ENCODE data around the gene SMYD3.

Gene SMYD3

DNA sequence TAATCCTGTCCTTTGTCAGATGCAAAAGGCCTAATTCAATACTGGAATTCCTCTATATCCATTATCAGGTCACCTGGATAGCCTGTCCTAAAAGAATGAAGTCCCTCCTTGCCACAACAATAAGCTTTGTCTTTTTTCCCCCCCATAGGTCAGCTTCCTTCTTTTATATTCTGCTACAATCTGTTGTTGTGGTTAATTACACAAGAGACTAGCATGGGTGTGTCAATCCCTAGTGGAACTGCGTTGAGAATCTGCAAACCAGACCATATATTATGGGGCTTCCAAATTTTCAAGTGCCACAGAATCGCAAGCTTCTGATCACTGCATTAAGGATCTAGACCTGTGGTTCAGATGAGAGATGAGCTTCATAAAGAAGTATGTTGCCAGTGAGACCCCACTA is 349.6 kb downstream of the SMYD3 start:
- TF ChIP-seq, protein P1, sequence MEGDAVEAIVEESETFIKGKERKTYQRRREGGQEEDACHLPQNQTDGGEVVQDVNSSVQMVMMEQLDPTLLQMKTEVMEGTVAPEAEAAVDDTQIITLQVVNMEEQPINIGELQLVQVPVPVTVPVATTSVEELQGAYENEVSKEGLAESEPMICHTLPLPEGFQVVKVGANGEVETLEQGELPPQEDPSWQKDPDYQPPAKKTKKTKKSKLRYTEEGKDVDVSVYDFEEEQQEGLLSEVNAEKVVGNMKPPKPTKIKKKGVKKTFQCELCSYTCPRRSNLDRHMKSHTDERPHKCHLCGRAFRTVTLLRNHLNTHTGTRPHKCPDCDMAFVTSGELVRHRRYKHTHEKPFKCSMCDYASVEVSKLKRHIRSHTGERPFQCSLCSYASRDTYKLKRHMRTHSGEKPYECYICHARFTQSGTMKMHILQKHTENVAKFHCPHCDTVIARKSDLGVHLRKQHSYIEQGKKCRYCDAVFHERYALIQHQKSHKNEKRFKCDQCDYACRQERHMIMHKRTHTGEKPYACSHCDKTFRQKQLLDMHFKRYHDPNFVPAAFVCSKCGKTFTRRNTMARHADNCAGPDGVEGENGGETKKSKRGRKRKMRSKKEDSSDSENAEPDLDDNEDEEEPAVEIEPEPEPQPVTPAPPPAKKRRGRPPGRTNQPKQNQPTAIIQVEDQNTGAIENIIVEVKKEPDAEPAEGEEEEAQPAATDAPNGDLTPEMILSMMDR (IDR thresholded peaks at IDR 0.05; ENCODE audit: insufficient read depth, low read length, poor library complexity, severe bottlenecking), result no peak
- TF ChIP-seq EZH2phosphoT487 (conservative IDR thresholded peaks at IDR 0.05; ENCODE audit: low read length), result no peak
- no peaks in the 10 kb centered on the region for H3K36me3 ChIP-seq (ENCODE audit: low read length)
- H3K27ac ChIP-seq (ENCODE audit: low read depth, low read length), result no peak overlapping the region

DNA sequence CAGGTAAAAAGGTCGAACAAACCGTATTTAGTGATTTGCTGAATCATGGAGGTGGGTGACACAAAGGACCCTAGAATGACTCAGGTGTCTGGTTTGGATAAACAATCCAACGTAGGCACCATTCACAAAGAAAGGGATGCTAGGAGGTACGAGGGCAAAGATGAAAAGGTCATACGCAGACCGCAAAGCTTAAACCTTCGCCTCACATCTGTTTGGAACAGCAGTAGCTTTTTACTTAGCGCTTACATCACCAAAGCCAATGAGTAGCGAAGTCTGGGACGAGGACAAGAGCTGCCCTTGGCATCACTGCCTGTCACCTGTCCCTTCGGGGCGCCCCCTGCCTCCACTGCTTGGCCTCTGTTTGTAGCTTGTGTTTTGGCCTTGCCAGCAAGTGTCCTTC is 350.2 kb downstream of the SMYD3 start:
- H3K79me2 ChIP-seq (ENCODE audit: insufficient read depth, low read length), result no peaks in the 10 kb centered on the region
- no peak overlapping the region for H2AFZ ChIP-seq (ENCODE audit: low read depth, low read length, severe bottlenecking)
- H4K20me1 ChIP-seq (ENCODE audit: low read depth, low read length), result no peaks in the 10 kb centered on the region
- no peaks in the 10 kb centered on the region for H3K27me3 ChIP-seq (ENCODE audit: low read length)
- H3K4me3 ChIP-seq (ENCODE audit: insufficient read depth, low read length, poor library complexity, severe bottlenecking), result no peak overlapping the region
- no peak overlapping the region for H3K27ac ChIP-seq (ENCODE audit: low read depth, low read length)
- H3K36me3 ChIP-seq (ENCODE audit: low read length), result no peaks in the 10 kb centered on the region
- no peak for TF ChIP-seq EZH2phosphoT487 (conservative IDR thresholded peaks at IDR 0.05; ENCODE audit: low read length)
- TF ChIP-seq, protein P1 (IDR thresholded peaks at IDR 0.05; ENCODE audit: insufficient read depth, low read length, poor library complexity, severe bottlenecking), result no peak
- H3K4me2 ChIP-seq (ENCODE audit: low read depth, low read length, poor library complexity, severe bottlenecking), result no peak overlapping the region
- no peaks in the 10 kb centered on the region for H3K9me3 ChIP-seq (ENCODE audit: insufficient read depth, low read length)
- no peak overlapping the region for H3K9ac ChIP-seq (ENCODE audit: low read length)
- no peaks in the 10 kb centered on the region for H3F3A ChIP-seq (ENCODE audit: insufficient read depth)
- H3K9me2 ChIP-seq (replicated peaks; ENCODE audit: insufficient read depth, low read length), result no peaks in the 10 kb centered on the region

More for the DNA sequence above, 349.6 kb downstream of the SMYD3 start:
- Histone ChIP-seq H4K20me1 (ENCODE audit: low read depth, low read length) (no peaks in the 10 kb centered on the region), H3K9me2 (replicated peaks; ENCODE audit: insufficient read depth, low read length) (no peaks in the 10 kb centered on the region), H3K4me3 (ENCODE audit: insufficient read depth, low read length, poor library complexity, severe bottlenecking) (no peak overlapping the region), H3K4me2 (ENCODE audit: low read depth, low read length, poor library complexity, severe bottlenecking) (no peak overlapping the region), H3K9ac (ENCODE audit: low read length) (no peak overlapping the region), H2AFZ (ENCODE audit: low read depth, low read length, severe bottlenecking) (no peak overlapping the region), H3K27me3 (ENCODE audit: low read length) (no peaks in the 10 kb centered on the region), H3F3A (ENCODE audit: insufficient read depth) (no peaks in the 10 kb centered on the region), H3K79me2 (ENCODE audit: insufficient read depth, low read length) (no peaks in the 10 kb centered on the region), H3K9me3 (ENCODE audit: insufficient read depth, low read length) (no peaks in the 10 kb centered on the region)

DNA sequence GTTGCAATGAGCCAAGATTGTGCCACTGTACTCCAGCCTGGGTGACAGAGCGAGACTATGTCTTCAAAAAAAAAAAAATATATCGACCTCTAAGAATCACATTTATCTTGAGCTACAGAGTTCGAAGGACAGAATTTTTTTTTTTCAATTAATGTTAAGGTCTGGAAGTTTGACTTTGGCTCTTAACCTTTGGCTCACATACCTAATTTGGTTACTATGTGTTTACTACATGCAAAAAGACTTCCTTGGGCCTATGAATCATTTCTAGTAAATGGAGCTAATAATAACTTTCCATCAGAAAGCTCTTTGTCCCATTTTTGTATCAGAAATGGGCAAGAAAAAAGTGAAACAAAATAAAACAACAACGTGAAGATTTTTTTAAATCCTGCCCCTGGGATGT is 351.2 kb downstream of the SMYD3 start:
- H3K9ac ChIP-seq (ENCODE audit: low read length), result no peak overlapping the region
- H4K20me1 ChIP-seq (ENCODE audit: low read depth, low read length), result no peaks in the 10 kb centered on the region
- H3K27me3 ChIP-seq (ENCODE audit: low read length), result no peaks in the 10 kb centered on the region
- H3F3A ChIP-seq (ENCODE audit: insufficient read depth), result no peaks in the 10 kb centered on the region
- no peaks in the 10 kb centered on the region for H3K9me2 ChIP-seq (replicated peaks; ENCODE audit: insufficient read depth, low read length)
- no peaks in the 10 kb centered on the region for H3K36me3 ChIP-seq (ENCODE audit: low read length)
- H3K9me3 ChIP-seq (ENCODE audit: insufficient read depth, low read length), result no peaks in the 10 kb centered on the region
- no peaks in the 10 kb centered on the region for H3K79me2 ChIP-seq (ENCODE audit: insufficient read depth, low read length)
- no peak overlapping the region for H2AFZ ChIP-seq (ENCODE audit: low read depth, low read length, severe bottlenecking)
- H3K27ac ChIP-seq (ENCODE audit: low read depth, low read length), result no peak overlapping the region
- no peak overlapping the region for H3K4me3 ChIP-seq (ENCODE audit: insufficient read depth, low read length, poor library complexity, severe bottlenecking)
- no peak overlapping the region for H3K4me2 ChIP-seq (ENCODE audit: low read depth, low read length, poor library complexity, severe bottlenecking)
- TF ChIP-seq EZH2phosphoT487 (conservative IDR thresholded peaks at IDR 0.05; ENCODE audit: low read length), result no peak
- TF ChIP-seq, protein P1 (IDR thresholded peaks at IDR 0.05; ENCODE audit: insufficient read depth, low read length, poor library complexity, severe bottlenecking), result no peak
